Aorta (tissue), 5 donors: Measurements from ENCODE around the gene PLCH2. TPM values are rescaled to one million over a fixed set of nuclear protein-coding genes. Genes with fewer than 3 reads are reported as not detected.

ENCODE experiments used
- ATAC-seq: fragments of 200-7000 bp; cut with Tn5 transposase; one replicate; pipeline ENCODE4 v1.9.1; 2022; ENCODE audit warnings: moderate library complexity; ENCODE audit not compliant: low FRiP score
- DNase-seq, 2 donors: peaks; one replicate each; pipeline ENCODE4 v3.0.0-alpha.2; 2020
- H3K27ac ChIP-seq, 2 donors: one replicate each; pipeline ENCODE4 v1.5.1; 2013; ENCODE audit warnings: low read length in 2 of 2, mild to moderate bottlenecking in 2 of 2, moderate library complexity in 2 of 2, control low read depth in 1 of 2, inconsistent platforms in 1 of 2, low read depth in 1 of 2
- H3K27me3 ChIP-seq, 2 donors: one replicate each; pipeline ENCODE4 v1.6.1; 2013; ENCODE audit warnings: control low read depth in 1 of 2, low read length in 1 of 2, mild to moderate bottlenecking in 1 of 2, moderate library complexity in 1 of 2; ENCODE audit not compliant: insufficient read depth in 2 of 2, control insufficient read depth in 1 of 2
- H3K36me3 ChIP-seq, 2 donors: one replicate each; pipeline ENCODE4 v1.6.1; 2013; ENCODE audit warnings: control low read depth in 1 of 2, low read length in 1 of 2, mild to moderate bottlenecking in 1 of 2; ENCODE audit not compliant: insufficient read depth in 2 of 2, control insufficient read depth in 1 of 2
- H3K4me1 ChIP-seq, 2 donors: one replicate each; pipeline ENCODE4 v1.6.1; 2013; ENCODE audit warnings: low read length in 2 of 2, control low read depth in 1 of 2, mild to moderate bottlenecking in 1 of 2, moderate library complexity in 1 of 2; ENCODE audit not compliant: insufficient read depth in 2 of 2, control insufficient read depth in 1 of 2
- H3K4me3 ChIP-seq, 2 donors: one replicate each; pipeline ENCODE4 v1.5.1; 2013; ENCODE audit warnings: low read length in 2 of 2, control low read depth in 1 of 2, mild to moderate bottlenecking in 1 of 2
- H3K9me3 ChIP-seq: one replicate; pipeline ENCODE4 v1.6.1; 2013; ENCODE audit warnings: mild to moderate bottlenecking, low read length; ENCODE audit not compliant: control insufficient read depth
- WGBS, 2 donors: extraction: QIAGEN DNeasy Blood & Tissue Kit; methylation state at CpG; one replicate each; pipeline ENCODE4 v1.1.7; 2013; 5-methylcytosine and 5-hydroxymethylcytosine counted together
- intact Hi-C, 2 donors: fragments of 100-400 bp; cut with DNase I; formaldehyde crosslinking; loops; one replicate each; pipeline versions ENCODE4 v1.14.2 to v1.15.0; 2022
- polyA plus RNA-seq, 2 donors: library from polyadenylated mRNA; stranded (reverse); fragments of 200-250 nt; gene quantifications; one replicate each; pipeline ENCODE4 v1.2.3, GENCODE V29; 2013
- total RNA-seq, 2 donors: library from RNA; stranded (reverse); fragmentation: NEBNext Ultra II Directional; extraction: Animal tissue kit (Norgen Biotek cat#: 25700); gene quantifications; one replicate each; pipeline ENCODE4 v1.2.1, GENCODE V29; 2021
- donor health status: healthy with polysubstance abuse.
- donor health status: Bipolar disorder and iron deficiency.
- donor health status: DM: no; HTN: no; CAD: no.
- donor health status: DM: no; HTN: no; CAD: no.
- donor health status: DM: yes; HTN: yes; CAD: no.

PLCH2 gene
- total and polyA plus RNA-seq, 4 donors, result 0.71 to 1.6 TPM; not detected in 2

DNA sequence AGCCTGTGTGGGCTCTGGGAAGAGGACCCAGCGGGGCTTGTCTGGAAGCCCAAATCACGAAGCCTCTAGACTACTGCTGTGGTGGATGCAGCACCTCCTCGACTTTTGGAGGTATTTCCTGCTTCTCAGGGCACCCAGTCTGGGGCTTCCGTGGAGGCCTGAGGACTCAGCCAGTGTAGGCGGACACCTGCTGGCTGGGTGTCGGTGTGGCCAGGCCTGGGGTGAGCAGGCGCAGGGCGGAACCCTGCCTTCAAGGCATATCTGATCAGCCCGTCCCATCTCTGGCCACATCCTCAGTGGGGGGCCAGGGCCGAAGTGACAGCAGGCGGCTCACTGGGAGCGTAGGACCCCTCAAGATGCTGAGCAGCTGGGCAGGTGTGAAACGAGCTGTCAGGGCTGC is 6.9 kb downstream of the PLCH2 start:
- Histone ChIP-seq H3K27me3 (no peaks in the 10 kb centered on the region), H3K9me3 (no peaks in the 10 kb centered on the region), H3K4me3 (no peak overlapping the region), H3K4me1 (no peaks in the 10 kb centered on the region), H3K36me3 (no peaks in the 10 kb centered on the region), H3K27ac (no peak overlapping the region)
- WGBS, 2 donors, result 81 to 82% methylated on average over 13 of the region's 13 CpGs
- intact Hi-C loops, result no loop called here
- DNase-seq (no peak), ATAC-seq (no peak)

- Histone ChIP-seq H3K9me3 (peaks cover under 1% of the 10 kb centered on the region), H3K27me3 (no peaks in the 10 kb centered on the region), H3K4me1 (no peaks in the 10 kb centered on the region), H3K36me3 (no peaks in the 10 kb centered on the region), H3K27ac (no peak overlapping the region), H3K4me3 (no peak overlapping the region)
- DNase-seq, result no peak
- intact Hi-C loops, result no loop called here
- ATAC-seq, result no peak
- WGBS, 2 donors, result 76 to 80% methylated on average over 16 of the region's 16 CpGs
These were observed 7.9 kb downstream of the PLCH2 start for GRCh38 chr1:2483970-2484369.

DNA sequence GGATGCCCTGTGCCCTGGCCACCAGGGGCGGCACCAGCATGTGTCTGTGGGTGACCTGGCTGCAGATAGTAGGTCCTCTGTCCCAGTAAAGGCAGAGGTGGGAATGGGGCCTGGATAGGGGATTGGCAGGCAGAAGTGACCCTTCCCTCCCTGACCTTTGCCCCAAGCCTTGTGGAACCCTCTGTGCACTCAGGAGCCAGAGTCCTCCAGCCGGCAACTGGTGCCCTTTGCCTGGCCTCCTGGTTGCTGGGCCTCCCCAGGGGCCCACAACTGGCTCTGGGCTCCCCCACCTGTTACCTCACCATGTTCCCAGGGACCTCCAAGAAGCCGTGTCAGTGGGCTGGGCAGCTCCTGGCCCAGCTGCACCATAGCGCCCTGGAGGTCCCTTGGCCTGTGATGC is 10.0 kb downstream of the PLCH2 start:
- Histone ChIP-seq H3K4me1 (no peaks in the 10 kb centered on the region), H3K36me3 (no peaks in the 10 kb centered on the region), H3K4me3 (no peak overlapping the region), H3K27me3 (no peaks in the 10 kb centered on the region), H3K9me3 (peaks cover 3% of the 10 kb centered on the region), H3K27ac (no peak overlapping the region)
- ATAC-seq (no peak), DNase-seq (no peak)
- intact Hi-C loops, result no loop called here
- WGBS, 2 donors, result 80 to 85% methylated on average over 4 of the region's 4 CpGs

- ATAC-seq (no peak), DNase-seq (no peak)
- WGBS, 2 donors, result 81 to 87% methylated on average over 9 of the region's 9 CpGs
- Histone ChIP-seq H3K9me3 (peaks cover 3% of the 10 kb centered on the region), H3K27ac (no peak overlapping the region), H3K4me1 (no peaks in the 10 kb centered on the region), H3K4me3 (no peak overlapping the region), H3K27me3 (no peaks in the 10 kb centered on the region), H3K36me3 (no peaks in the 10 kb centered on the region)
- intact Hi-C loops, result no loop called here
These were observed 10.5 kb downstream of the PLCH2 start for GRCh38 chr1:2486558-2486957.

- WGBS, 2 donors, result 75 to 90% methylated on average over 2 of the region's 2 CpGs
- ATAC-seq, result no peak
- intact Hi-C loops, result no loop called here
- Histone ChIP-seq H3K36me3 (no peaks in the 10 kb centered on the region), H3K4me1 (no peaks in the 10 kb centered on the region), H3K27me3 (no peaks in the 10 kb centered on the region), H3K9me3 (peaks cover 3% of the 10 kb centered on the region), H3K27ac (no peak overlapping the region), H3K4me3 (no peak overlapping the region)
- no peak for DNase-seq
These were observed 12.6 kb downstream of the PLCH2 start for GRCh38 chr1:2488688-2489087.

DNA sequence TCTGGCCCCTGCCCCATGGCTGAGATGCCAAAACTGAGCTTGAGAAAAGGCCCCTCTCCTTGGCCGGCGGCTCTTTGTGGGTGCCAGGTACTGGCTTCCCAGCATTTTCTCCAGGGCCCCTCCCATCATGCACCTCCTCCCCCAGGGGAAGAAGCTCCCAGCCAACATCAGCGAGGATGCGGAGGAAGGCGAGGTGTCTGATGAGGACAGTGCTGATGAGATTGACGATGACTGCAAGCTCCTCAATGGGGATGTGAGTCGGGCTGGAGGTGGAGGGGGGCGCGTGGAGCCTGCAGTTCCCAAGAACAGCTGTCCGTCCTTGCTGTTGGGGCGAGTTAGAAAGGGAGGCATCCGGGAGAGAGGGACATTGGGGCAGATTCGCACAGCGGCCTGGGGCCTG is 13.5 kb downstream of the PLCH2 start:
- ATAC-seq (no peak), DNase-seq (no peak)
- Histone ChIP-seq H3K4me1 (no peaks in the 10 kb centered on the region), H3K4me3 (no peak overlapping the region), H3K36me3 (no peaks in the 10 kb centered on the region), H3K27ac (no peak overlapping the region), H3K9me3 (peaks cover 3% of the 10 kb centered on the region), H3K27me3 (no peaks in the 10 kb centered on the region)
- WGBS, 2 donors, result 90 to 91% methylated on average over 14 of the region's 14 CpGs
- intact Hi-C loops, result no loop called here

GRCh38 chr1:2492091-2492490 is 16.0 kb downstream of the PLCH2 start:
- H3K4me1 ChIP-seq, result no peaks in the 10 kb centered on the region
- 58 to 60% methylated on average over 13 of the region's 13 CpGs for WGBS, 2 donors
- intact Hi-C loops, result no loop called here
- no peak overlapping the region for H3K4me3 ChIP-seq
- ATAC-seq (no peak), DNase-seq (no peak)
- no peaks in the 10 kb centered on the region for H3K27me3 ChIP-seq
- no peaks in the 10 kb centered on the region for H3K36me3 ChIP-seq
- peaks cover 3% of the 10 kb centered on the region for H3K9me3 ChIP-seq
- no peak overlapping the region for H3K27ac ChIP-seq

DNA sequence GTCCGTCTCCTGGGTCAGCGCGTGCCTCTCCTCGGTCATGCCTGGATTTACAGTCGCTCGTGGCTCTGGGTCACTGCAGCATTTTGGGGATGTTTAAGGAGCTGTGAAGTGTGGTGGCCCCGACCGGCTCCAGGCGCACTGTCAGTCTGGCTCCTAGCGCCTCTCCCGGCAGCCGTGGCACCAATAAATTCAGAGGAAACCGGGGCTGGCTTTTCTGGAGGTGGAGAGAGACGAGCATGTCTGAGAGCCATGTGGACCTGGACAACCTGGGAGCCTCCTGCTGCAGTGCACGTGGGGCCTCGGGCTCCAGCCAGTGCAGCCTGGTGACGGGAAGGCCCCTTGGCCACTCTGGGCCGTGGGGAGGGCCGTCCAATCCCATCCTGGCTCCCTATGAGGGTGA is 17.1 kb downstream of the PLCH2 start:
- ATAC-seq, result no peak

DNA sequence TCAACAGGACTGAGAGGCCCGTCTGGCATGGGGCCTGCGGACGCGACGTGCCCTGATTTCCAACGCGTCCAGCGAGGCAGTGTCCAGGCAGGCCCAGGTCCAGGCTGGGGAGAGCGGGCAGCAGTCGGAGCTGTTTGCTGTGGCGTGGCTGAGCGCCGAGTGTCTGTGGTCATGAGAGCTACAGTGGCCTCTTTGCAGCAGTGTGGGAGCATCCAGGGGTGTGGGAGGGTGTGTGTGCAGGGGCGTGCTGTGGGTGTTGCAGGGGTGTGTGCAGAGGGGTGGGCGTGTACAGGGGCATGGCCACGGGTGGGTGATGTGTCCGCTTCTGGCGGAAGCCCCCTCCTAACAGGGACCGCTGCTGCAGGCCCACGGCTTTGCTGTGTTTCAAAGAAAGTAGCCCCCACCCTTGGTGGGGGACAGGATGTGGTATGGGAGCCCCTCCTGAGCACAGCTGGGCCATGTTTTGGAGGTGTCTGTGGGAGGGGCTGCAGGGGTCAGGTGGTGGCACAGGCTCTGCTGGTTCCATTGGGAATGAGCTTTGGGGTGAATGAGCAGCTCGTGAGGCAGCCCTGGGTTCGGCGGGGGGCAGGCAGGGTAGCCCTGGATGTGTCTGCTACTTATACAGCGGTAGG is 17.7 kb downstream of the PLCH2 start:
- 75 to 78% methylated on average over 24 of the region's 24 CpGs for WGBS, 2 donors
- DNase-seq (no peak), ATAC-seq (no peak)
- Histone ChIP-seq H3K36me3 (no peaks in the 10 kb centered on the region), H3K4me3 (no peak overlapping the region), H3K4me1 (no peaks in the 10 kb centered on the region), H3K27ac (no peak overlapping the region), H3K27me3 (no peaks in the 10 kb centered on the region), H3K9me3 (peaks cover 3% of the 10 kb centered on the region)
- intact Hi-C loops, result no loop called here

More for the DNA sequence above, 17.1 kb downstream of the PLCH2 start:
- Histone ChIP-seq H3K4me3 (no peak overlapping the region), H3K9me3 (peaks cover 3% of the 10 kb centered on the region), H3K4me1 (no peaks in the 10 kb centered on the region), H3K27me3 (no peaks in the 10 kb centered on the region), H3K27ac (no peak overlapping the region), H3K36me3 (no peaks in the 10 kb centered on the region)
- intact Hi-C loops, result no loop called here
- DNase-seq, result no peak
- WGBS, 2 donors, result 31 to 40% methylated on average over 19 of the region's 19 CpGs
